Measurements from ENCODE around the gene GFER. TPM values are rescaled to one million over a fixed set of nuclear protein-coding genes. Genes with fewer than 3 reads are reported as not detected.

Gene GFER
- total and polyA plus RNA-seq, 7 donors, result 18.9 to 53.2 (median 34.2) TPM

DNA sequence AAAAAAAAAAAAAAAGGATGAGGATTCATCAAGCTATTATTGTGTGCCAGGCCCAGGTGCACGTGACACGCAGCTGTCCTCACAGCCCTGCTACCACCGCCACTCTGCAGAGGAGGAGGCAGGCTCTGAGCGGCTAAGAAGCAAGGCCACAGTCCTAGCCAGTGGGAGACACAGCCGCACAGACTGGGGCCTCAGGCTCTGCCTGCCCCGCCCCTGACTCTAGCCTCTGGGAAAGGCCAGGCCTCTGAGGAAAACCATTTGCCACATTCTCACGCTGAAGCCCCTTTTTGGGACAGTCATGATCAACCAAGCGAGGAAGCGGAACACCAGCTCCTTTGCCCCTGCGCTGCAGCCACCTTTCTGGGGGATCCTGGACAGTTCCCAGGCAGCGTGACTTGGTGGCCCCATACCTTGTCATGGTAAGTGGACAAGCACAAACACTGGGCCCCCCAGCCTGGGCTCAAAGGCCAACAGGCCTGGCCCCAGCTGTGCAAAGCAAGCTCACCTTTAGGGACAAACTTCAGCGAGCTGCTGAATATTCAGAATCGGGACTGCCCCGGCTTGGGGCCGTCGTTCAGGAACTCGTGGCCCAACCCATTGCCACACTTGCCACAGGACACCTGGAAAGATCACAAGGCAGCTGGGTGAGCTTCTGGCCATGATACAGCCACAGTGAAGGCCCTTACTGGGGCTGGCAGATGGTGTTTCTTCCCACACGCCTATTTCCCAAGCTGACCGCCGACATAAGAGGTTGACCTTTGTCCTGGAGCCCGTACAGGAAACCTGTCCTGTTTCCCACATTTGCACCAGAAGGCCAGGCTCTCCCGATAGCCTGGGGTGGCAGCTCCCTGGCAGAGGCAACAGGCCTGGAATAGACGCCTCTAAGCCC, 43.5 kb upstream of the GFER start:
- Histone ChIP-seq H3K27me3 (ENCODE audit: insufficient read depth in 3 of 3, low read length in 2 of 3) (no peaks in the 10 kb centered on the region), H3K36me3 (ENCODE audit: insufficient read depth in 1 of 2, low read depth in 1 of 2) (peaks cover 7 to 46% of the 10 kb centered on the region in 2 donors), H3K9me3 (no peaks in the 10 kb centered on the region), H3K27ac (peak overlapping the region; percentile 89), H3K4me1 (peaks cover 48% of the 10 kb centered on the region), H3K4me3 (peak overlapping the region; percentile 85)
- DNase-seq (no peak), ATAC-seq (peak in 3 of 4 donors; percentile 9 to 31 (median 24))
- TF ChIP-seq, protein P1, sequence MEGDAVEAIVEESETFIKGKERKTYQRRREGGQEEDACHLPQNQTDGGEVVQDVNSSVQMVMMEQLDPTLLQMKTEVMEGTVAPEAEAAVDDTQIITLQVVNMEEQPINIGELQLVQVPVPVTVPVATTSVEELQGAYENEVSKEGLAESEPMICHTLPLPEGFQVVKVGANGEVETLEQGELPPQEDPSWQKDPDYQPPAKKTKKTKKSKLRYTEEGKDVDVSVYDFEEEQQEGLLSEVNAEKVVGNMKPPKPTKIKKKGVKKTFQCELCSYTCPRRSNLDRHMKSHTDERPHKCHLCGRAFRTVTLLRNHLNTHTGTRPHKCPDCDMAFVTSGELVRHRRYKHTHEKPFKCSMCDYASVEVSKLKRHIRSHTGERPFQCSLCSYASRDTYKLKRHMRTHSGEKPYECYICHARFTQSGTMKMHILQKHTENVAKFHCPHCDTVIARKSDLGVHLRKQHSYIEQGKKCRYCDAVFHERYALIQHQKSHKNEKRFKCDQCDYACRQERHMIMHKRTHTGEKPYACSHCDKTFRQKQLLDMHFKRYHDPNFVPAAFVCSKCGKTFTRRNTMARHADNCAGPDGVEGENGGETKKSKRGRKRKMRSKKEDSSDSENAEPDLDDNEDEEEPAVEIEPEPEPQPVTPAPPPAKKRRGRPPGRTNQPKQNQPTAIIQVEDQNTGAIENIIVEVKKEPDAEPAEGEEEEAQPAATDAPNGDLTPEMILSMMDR (IDR thresholded peaks at IDR 0.05), result no peak
- intact Hi-C loops (cut with DNase I), result loop anchor here in 1 of 2 donors (10.0 kb wide), 1 partner anchor 166 kb away; the partner anchor contains the start of genes EME2, MRPS34 and NME3
- 57 to 69% (median 60%) methylated on average over 23 of the region's 23 CpGs for WGBS, 3 donors

DNA sequence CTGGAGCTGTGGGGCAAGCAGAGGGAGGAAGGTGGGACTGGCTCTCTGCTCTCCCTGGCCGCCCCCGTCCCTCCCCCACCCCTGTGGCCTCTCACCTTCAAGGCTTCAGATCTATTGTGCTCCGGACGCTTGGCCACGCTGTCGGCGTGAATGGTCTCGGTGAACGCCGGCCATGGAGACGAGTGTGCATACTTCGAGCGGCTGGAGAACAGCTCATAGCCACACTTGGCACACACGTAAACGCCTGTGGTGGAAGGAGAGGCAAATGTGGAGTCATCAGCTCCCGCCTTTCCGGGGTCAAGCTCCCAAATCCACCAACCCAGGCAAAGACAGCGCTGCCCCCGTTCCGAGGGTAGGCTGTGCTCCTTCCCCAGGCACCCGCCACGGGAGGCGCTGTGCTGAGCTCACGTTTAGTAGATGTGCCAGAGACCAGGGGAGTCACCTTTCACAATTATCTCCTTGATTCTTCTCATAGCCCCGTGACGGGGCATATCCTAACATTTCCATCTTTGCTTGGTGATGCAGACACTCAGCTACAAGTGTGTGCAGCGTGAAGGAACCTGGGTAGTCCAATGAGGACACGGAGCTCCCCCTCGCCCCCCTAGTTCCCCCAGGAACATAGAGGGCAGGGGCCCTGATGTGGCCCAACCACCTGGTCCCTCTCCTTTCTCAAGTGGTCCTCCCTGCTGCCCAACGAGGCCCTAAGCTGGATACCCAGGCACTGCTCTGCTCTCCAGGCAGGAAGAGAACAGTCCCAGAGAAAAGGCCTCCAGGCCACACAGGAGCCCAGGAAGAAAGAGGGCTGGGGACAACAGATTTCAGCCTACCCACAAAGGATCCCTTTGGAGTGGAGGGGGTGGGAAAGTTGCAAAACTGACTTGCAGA, 42.6 kb upstream of the GFER start:
- Histone ChIP-seq H3K27ac (peak overlapping the region; percentile 89), H3K4me1 (peaks cover 54% of the 10 kb centered on the region), H3K36me3 (ENCODE audit: insufficient read depth in 1 of 2, low read depth in 1 of 2) (peaks cover 7 to 46% of the 10 kb centered on the region in 2 donors), H3K9me3 (no peaks in the 10 kb centered on the region), H3K4me3 (peak overlapping the region; percentile 85), H3K27me3 (ENCODE audit: insufficient read depth in 3 of 3, low read length in 2 of 3) (no peaks in the 10 kb centered on the region)
- 57 to 69% (median 62%) methylated on average over 30 of the region's 30 CpGs for WGBS, 3 donors
- intact Hi-C loops (cut with DNase I), result loop anchor here in 1 of 2 donors (10.0 kb wide), 1 partner anchor 167 kb away; the partner anchor contains the start of genes EME2, MRPS34 and NME3
- ATAC-seq, result peak; percentile 53 to 62 (median 57)
- DNase-seq, result peak; percentile 65 to 87
- TF ChIP-seq, protein P1 (IDR thresholded peaks at IDR 0.05), result peak; percentile 49

DNA sequence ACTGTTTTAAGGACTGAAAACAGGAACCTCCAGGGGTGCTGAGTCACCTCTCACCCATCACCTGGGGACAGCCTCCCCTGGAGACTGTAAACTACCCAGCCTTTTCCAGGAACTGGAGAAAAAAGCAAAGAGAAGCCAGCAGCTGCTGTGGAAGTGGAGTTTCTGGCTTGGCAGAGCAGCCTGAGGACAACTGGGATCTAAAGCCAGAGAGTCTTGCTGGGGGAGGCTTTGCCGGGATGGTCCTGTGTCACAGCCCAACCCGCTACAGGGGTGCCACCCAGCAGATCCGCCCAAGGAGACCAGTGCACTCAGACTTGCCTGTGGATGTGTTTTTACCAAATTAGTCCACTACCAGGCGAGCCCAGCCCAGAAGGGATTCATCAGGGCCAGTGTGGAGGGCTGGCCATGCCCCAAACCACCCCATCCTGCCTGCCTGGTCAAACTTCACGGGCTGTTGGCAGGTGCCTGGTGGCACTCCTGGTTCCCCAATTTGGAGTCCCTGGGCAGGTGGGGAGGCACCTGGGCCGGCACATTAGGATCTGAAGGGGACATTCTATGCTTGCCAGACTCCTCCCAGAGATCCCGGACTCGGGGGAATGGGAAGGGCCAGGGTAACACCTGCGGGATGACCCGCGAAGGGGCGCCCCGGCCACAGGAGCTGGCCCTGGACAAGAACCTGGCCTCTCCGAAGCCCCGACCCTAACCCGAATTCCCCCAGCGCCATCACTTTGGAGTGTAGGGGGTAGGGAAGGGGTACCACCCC, 41.8 kb upstream of the GFER start:
- peaks cover 7 to 45% of the 10 kb centered on the region in 2 donors for H3K36me3 ChIP-seq (ENCODE audit: insufficient read depth in 1 of 2, low read depth in 1 of 2)
- TF ChIP-seq, protein P1 (IDR thresholded peaks at IDR 0.05), result no peak
- no peaks in the 10 kb centered on the region for H3K9me3 ChIP-seq
- H3K27ac ChIP-seq, result peak overlapping the region; percentile 89
- H3K4me1 ChIP-seq, result peaks cover 60% of the 10 kb centered on the region
- H3K27me3 ChIP-seq (ENCODE audit: insufficient read depth in 3 of 3, low read length in 2 of 3), result no peaks in the 10 kb centered on the region
- DNase-seq (no peak), ATAC-seq (peak; percentile 0 to 18 (median 4))
- peak overlapping the region; percentile 85 for H3K4me3 ChIP-seq
- WGBS, 3 donors, result 4 to 10% (median 9%) methylated on average over 15 to 17 of the region's 17 CpGs
- intact Hi-C loops (cut with DNase I), result loop anchor here in 1 of 2 donors (10.0 kb wide), 1 partner anchor 167 kb away; the partner anchor contains the start of genes EME2, MRPS34 and NME3
